CD1c-positive myeloid dendritic cell (primary cell): ENCODE results near the gene KL.

Experiments used
- DNase-seq: peaks from one replicate; pipeline ENCODE4 v3.0.0-alpha.2; 2016; ENCODE audit errors: extremely low spot score

KL gene

GRCh38 chr13:33016414-33017322, at the start of gene KL:
KL (plus strand) TSS chr13:33016423; CDS start chr13:33016441, 18 bp downstream.
- DNase-seq: peak; percentile 51

GRCh38 chr13:32967584-32968182, 48.5 kb upstream of the KL start:
- no peak for DNase-seq

GRCh38 chr13:32968316-32968715, 47.9 kb upstream of the KL start:
- DNase-seq: no peak

GRCh38 chr13:32968793-32969192, 47.4 kb upstream of the KL start:
- DNase-seq: no peak

- peak; percentile 9 for DNase-seq
Observed at GRCh38 chr13:32969516-32969941, 46.7 kb upstream of the KL start.

- no peak for DNase-seq
Observed at GRCh38 chr13:32976056-32976805, 40.0 kb upstream of the KL start.

- DNase-seq: no peak
Observed at GRCh38 chr13:32976912-32977311, 39.3 kb upstream of the KL start.

- no peak for DNase-seq
Observed at GRCh38 chr13:32977321-32977720, 38.9 kb upstream of the KL start.

- no peak for DNase-seq
Observed at GRCh38 chr13:32978278-32978677, 37.9 kb upstream of the KL start.

- DNase-seq: no peak
Observed at GRCh38 chr13:32983058-32983457, 33.2 kb upstream of the KL start.

GRCh38 chr13:32984857-32985626, 31.2 kb upstream of the KL start:
- no peak for DNase-seq

GRCh38 chr13:32986552-32986951, 29.7 kb upstream of the KL start:
- DNase-seq: no peak

GRCh38 chr13:32987462-32987861, 28.8 kb upstream of the KL start:
- no peak for DNase-seq

GRCh38 chr13:32988608-32989289, 27.5 kb upstream of the KL start:
- no peak for DNase-seq

GRCh38 chr13:32989290-32989667, 26.9 kb upstream of the KL start:
- DNase-seq: no peak

GRCh38 chr13:32989942-32990341, 26.3 kb upstream of the KL start:
- DNase-seq: no peak

- DNase-seq: no peak
Observed at GRCh38 chr13:32993145-32993544, 23.1 kb upstream of the KL start.

GRCh38 chr13:32997399-32997798, 18.8 kb upstream of the KL start:
- no peak for DNase-seq

- DNase-seq: no peak
Observed at GRCh38 chr13:32998966-32999365, 17.3 kb upstream of the KL start.

- no peak for DNase-seq
Observed at GRCh38 chr13:33000365-33000764, 15.9 kb upstream of the KL start.

- no peak for DNase-seq
Observed at GRCh38 chr13:33003458-33004019, 12.7 kb upstream of the KL start.
